Forelimb muscle (tissue), 1 donor: ENCODE results near the gene CCDC60. TPM values are rescaled to one million over a fixed set of nuclear protein-coding genes. Genes with fewer than 3 reads are reported as not detected.

ENCODE experiments used
- DNase-seq: peaks from one replicate; pipeline ENCODE4 v3.0.0-alpha.2; 2013; ENCODE audit warnings: low read depth
- polyA plus RNA-seq: library from polyadenylated mRNA; unstranded; fragments of 120-200 nt; gene quantifications from one replicate; pipeline ENCODE4 v1.2.1, GENCODE V29; 2013; ENCODE audit not compliant: insufficient read length

The CCDC60 gene
- polyA plus RNA-seq, 1 donor: 0.09 TPM

DNA sequence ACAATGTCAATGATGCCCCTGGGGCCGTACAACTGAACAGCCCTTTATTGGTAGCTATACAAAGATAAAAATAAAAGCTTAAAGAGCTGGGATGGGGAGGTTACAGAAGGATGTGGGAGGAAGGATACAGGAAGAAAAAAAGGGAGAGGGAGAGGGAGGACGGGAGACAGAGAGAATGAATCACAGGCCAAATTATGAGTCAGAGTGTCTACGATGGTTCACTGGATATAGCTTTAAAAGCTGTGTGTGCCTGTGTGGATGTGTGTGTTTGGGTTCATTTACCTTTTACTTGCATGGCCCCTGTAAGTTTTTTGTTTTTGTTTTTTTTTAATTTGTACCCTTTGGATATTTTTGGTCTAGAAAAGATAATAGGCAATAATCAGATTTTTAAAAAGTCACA is 111.9 kb downstream of the CCDC60 start:
- no peak for DNase-seq

DNA sequence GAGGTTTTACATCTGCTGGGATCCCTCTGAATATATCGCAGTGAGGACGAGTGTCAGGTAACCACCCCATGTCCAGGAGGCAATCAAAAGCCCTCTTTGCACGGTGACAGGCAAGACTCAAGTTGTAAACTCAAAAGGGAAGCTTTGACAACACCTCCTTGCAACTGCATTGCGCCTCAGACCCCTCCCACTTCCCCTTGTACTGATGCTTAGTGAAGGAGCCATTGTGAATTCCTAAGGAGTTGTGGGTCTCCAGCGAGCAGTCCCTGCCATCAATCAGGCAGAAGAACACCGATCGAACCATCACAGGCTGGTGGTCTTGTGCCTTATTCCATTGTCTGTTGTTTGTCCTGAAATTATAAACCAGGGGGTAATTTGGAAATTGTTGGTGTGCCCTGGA is 112.6 kb downstream of the CCDC60 start:
- no peak for DNase-seq

DNA sequence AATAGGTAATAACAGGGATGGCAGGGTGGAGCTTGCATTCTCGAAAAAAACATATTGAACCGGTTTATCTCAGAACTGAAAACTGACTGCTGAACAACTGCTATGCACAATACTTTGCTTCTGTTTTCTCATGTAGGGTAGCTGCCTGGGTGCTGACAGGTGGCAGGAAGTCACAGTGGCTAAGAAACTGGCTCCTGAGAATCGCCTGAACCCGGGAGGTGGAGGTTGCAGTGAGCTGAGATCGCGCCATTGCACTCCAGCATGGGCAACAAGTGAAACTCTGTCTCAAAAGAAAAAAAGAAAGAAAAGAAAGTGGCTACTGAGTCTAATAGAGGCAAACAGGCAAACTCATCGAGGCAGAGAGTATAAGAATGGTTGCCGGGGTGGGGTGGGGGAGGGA is 113.1 kb downstream of the CCDC60 start:
- no peak for DNase-seq

DNA sequence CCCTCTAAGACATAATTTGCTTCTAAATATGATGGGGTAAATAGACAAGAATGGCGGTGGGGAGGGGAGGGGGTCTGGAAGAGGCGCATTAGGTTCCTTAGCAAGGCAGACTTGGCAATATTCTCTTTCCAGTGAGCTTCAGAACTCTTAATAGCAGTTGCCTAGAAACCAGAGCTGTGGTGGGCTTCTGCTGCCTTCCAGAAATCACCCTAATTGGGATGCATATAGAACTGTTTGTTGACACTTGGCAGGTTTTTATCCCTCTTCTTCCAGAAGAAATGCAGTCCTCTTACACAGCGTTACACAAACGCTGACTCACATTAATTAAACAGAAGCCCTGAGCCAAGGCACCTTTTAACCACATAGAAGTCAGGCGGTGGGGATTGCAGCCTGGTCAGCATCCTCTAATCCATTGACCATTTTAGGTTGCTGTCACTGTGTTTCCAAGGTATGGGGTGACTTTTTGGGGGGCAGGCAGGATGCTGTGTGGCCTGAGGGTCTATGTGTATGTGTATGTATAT is 114.1 kb downstream of the CCDC60 start:
- DNase-seq: no peak

DNA sequence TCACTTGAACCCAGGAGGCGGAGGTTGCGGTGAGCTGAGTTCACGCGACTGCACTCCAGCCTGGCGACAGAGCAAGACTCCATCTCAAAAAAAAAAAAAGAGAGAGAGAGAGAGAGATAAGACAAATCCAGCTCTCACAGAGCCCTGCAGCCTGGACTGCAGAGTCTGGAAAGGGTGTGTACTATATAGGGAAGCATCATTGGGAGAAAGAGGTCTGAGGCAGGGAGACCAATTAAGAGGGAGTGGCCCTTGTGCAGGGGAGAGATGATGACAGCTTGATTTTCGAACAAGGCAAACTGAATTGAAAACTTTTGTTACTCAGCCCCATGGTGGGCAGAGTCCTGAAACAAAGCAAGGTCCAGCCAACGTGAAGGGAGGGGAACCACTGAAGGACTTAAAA is 116.2 kb downstream of the CCDC60 start:
- DNase-seq: no peak

DNA sequence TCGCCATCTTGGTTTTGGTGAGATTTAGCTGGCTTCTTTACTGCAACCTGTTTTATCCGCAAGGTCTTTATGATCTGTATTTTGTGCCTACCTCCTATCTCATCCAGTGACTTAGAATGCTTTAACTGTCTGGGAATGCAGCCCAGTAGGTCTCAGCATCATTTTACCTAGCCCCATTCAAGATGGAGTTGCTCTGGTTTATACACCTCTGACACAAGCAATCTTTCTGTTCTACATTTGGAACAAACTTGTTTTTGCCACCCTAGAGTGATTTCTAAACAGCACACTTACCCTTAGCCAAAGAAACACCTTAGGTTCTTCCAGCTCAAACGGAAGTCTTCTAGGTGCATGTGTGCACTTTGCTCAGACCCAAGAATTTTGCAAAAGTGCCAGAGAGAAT is 122.3 kb downstream of the CCDC60 start:
- DNase-seq: no peak

DNA sequence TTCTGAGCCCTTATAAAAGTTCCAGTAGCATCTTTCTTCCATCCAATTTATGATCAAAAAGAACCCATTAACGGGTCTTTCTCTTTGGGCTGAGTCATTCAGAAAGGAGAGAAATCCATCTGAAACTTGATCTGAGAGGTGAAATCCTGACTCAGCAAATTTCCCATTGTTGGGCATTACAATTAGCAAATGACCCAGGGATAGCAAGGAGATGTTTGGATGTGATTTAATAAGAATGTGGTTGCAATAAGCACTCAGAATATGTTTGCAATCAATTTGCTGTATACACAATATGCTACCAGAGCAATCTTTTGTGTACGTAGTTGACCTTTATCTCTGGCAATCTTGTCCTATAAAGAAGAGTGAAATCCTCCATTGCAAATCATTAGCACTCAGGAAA is 122.7 kb downstream of the CCDC60 start:
- no peak for DNase-seq

DNA sequence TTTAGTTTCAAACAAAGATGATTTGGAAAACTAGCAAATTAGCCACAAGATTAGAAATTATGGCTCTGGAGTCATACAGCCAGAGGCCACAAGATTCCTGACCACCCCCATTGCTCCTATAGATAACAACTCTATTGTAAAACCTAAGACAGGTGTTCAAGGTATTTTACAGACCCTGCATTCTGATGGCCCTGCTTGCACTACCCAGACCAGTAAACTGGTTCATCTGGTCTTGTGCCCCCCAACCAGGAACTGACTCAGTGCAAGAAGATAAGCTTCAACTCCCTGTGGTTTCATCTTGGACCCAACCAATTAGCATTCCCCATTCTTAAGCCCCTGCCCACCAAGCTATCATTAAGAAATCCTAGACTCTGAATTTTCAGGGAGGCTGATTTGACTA is 125.0 kb downstream of the CCDC60 start:
- DNase-seq: no peak

DNA sequence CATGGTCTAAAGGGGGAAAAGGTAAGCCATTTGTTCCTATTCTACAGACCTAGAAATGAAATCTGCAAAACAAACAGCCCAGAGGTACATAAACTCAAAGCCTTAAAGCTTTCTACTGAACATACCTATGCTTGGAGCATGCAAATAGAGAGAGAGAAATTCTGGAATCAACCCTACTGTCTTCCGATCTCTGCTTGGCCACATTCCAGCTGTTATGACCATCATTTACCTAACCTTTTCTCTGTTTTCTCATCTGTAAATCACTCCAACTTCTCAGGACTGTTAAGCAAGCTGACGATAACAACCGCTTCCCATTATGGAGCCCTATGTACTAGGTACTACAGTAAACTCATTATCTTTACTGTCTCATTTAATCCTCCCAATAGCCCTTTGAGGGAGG is 126.3 kb downstream of the CCDC60 start:
- no peak for DNase-seq

DNA sequence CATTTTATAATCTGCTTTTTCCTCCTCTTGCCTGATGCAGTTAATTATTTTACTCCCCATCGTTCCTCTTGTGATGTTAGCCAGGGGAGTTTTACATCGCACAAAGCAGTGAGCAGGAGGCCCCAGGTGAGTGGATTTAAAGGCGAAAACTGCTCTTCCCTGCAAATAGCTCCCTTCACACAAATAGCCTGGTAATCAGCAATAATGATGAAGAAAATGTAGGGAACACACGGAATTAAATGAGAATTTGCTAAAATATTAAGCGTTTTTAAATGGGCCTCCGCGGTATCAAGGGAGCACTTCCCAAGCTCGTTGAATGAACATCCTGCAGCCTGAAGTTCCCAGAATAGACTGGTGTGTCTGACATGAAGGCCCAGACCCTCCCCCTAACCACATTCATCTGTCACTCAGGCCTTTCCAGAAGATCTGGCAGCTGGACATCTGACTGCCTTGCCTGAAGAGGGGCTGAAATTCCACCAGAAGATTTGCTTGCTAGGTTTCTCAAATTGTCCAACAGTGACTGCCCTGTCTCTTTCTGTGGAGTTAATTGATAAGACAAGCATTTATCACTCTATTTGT is 127.2 kb downstream of the CCDC60 start:
- DNase-seq: no peak

DNA sequence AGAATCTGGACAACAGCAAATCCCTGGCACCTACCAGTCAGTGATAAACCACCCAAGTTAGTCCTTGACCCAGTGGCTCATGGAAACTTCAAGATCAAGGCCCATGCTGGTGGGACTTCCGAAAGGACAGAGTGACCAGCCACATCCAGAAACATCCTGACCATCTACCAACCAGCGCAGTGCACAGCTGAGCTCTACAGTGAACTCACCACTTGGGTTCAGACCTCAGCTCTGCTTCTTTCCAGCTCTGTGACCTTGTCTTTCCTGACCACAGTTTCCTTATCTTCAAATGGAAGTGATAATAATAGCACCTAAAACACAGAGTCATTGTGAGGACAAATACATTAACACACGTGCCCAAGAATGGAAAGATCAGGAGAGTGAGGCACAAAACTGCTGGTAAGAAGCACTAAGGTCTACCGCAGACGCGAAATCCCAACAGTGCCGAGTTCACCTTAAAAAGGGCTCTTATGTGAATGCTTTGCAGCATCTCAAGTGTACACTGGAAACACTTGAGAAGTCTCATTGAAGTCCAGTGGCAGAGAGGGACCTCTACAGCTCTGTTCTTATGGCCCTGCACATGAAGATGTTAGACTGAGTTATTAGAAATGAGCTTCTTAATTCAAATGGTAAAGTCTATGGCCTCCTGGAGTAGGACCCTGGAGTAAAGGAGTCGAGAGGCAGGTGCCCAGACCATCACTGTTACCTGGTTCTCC is 128.8 kb downstream of the CCDC60 start:
- DNase-seq: no peak

DNA sequence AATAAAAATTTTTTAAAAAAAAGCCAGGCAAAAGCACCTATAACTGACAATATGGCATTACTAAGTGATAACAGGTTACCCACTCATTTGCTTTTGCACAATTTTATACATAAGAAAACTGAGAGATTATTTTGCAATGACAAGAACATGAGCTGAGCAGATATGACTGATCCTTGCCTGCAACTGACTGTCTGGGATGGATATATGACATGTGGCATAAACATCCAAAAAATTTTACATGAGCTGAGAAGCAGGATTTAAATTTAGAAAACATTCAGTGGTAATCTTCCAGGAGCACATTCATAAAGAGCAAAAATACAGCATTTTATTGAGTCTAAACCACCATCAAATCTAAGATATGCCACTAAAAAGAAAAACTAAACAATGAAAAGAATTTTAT is 133.8 kb downstream of the CCDC60 start:
- DNase-seq: no peak

DNA sequence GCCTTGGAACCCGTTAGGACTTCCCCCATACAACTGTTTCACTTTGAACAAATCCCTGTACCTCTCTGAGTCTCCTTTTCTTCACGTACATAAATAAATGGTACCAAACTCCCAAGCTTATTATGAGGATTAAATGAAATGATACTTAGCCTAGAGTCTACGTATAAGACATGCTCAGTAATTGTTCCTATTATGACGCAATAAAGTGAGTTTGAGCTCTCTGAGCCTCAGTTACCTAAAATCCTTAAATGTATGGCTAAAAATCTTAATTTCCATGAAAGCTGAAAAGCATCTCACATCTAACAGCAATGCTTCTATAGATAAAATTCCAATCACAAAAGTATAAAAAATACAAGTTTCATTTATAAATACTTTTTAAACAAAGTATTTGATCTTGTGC is 141.1 kb downstream of the CCDC60 start:
- no peak for DNase-seq

DNA sequence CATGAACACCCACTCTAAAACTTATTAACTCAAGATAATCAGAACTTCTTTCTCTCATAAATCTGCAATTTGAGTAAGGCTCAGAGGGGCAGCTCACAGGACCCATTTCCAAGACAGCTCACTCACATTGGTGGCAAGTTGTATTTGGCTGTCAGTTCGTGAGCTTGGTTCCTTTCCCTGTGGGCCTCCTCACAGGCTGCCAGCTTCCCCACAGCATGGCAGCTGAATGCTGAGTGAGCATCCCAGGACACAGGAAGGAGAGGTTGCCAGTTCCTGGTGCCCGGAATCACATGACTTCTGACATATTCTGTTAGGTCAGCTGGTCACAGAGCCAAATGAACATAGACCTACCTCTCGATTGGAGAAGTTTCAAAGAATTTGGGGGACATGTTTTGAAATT is 142.4 kb downstream of the CCDC60 start:
- DNase-seq: no peak

DNA sequence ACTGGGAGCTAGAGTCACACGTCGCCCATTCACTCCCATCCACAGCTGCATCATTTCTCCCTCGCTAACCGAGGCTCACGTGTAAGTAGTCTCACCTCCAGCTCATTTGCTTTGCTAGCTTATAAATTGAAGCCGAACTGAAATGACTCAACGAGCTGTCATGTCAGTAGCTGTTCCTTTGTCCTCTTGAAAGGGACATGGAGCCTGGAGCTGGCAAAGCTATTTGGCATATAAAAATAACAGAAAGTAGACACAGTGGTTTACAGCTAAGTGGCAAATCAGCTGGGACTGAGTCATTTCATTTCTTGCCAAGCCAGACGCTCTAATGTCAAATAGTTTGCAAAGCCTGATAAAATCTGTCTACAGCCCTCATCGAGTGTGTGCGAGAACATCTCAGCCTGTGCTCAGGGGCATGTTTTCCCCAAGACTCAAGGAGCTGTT is 144.6 kb downstream of the CCDC60 start:
- DNase-seq: no peak

DNA sequence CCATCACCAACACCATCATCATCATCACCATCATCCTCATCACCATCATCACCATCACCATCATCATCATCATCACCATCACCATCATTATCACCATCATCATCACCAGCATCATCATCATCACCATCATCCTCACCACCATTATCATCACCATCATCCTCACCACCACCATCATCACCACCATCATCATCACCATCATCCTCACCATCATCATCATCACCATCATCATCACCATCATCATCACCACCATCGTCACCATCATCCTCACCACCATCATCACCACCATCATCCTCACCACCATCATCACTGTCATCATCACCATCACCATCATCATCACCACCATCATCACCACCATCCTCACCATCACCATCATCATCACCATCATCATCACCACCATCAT is 146.0 kb downstream of the CCDC60 start:
- DNase-seq: no peak

DNA sequence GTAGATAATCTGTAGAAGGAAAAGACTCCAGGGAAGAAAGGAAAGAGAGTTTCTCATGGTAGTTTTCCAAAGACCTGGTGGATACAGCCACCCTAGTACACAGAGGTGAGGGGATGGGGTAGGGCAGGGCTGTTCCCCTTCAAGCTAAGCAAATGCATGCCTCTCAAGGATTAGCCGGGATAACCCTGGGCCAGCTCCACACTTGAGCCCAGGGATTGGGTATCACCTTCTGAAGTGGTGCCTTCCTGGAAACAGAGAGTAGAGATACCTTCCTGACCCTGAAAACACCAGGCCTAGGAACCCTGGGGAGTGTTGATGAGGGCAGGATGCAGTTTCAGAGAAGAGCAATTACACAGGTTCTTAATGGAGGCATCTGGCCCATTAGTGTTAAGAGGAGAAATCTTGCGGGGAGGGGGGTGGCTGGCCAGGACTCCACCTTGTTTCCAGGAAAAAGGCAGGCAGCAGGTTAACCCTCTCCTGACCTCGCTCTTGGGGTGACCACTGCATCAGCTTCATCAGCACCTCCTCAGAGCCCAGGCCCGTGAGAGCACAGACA is 152.1 kb downstream of the CCDC60 start:
- no peak for DNase-seq

DNA sequence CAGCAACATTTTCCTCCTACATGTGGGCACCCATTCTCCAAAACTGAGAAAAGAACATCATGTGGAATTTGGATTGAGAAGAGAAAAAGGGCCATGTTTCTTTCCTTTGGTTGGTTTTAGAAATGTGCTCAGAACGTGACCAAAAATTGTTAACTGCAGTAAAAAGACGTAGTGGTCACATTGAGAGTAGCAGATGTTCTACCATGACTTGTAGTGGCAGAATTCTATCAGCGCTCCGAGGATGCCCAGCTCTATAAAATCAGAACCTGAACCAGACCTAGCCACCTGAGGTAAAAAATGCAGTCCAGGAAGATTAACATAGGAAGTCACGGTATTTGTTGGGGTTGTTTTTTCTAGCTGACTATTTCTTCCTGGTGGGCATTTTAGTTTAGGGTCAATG is 157.3 kb downstream of the CCDC60 start:
- no peak for DNase-seq

DNA sequence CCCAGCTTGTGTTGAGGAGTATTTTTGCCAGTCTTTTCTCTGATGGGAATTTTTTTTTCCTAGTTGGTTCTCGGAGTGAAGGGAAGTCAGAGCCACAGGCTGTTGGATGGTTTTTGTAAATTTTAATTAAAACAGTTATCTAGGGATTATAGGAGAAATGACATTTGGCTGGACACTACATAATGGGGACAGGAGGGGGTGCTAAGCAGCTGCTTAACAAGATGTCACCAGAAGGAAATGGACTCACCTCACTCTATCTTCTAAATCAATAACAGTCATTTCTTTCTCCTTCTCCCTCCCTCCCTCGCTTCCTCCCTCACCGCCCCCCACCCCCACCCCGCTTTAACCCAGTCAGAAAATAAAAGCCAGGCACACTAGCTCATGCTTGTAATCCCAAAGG is 165.7 kb downstream of the CCDC60 start:
- no peak for DNase-seq

DNA sequence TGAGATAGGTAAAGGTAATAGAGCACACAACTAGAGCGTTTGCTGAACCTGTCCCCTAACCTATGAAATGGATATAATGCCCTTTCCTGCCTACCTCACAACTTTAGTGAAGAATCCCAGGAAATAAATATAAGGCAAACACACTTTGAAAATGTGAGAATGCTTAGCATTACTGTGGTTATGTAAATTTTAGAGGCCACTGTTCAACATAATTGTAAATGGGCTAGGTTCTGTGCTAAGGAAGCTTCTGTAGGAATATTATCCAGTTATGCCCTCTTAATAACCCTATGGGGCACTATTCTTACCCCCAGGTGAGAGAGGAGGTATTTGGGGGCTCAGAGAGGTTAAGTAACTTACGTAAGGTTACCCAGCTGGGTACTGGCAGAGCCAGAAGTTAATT is 166.5 kb downstream of the CCDC60 start:
- DNase-seq: no peak

DNA sequence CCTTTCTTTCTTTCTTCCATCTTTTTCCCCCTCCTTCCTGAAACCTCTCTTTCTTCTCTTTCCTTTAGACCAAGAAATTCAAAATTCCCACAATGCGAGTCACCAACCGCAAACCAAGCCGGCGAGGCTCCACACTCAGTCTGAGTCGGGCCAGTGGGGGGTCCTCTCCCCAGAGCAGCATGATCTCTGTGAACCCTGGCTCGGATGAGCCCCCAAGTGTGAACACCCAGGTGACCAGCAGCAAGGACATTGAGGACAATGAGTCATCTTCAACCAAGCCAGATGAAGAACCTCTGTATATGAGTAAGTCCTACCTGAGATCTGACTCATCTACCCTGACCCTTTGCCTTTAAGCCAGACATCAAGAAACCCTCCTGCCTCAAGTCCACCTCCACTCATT is 170.5 kb downstream of the CCDC60 start:
- no peak for DNase-seq

DNA sequence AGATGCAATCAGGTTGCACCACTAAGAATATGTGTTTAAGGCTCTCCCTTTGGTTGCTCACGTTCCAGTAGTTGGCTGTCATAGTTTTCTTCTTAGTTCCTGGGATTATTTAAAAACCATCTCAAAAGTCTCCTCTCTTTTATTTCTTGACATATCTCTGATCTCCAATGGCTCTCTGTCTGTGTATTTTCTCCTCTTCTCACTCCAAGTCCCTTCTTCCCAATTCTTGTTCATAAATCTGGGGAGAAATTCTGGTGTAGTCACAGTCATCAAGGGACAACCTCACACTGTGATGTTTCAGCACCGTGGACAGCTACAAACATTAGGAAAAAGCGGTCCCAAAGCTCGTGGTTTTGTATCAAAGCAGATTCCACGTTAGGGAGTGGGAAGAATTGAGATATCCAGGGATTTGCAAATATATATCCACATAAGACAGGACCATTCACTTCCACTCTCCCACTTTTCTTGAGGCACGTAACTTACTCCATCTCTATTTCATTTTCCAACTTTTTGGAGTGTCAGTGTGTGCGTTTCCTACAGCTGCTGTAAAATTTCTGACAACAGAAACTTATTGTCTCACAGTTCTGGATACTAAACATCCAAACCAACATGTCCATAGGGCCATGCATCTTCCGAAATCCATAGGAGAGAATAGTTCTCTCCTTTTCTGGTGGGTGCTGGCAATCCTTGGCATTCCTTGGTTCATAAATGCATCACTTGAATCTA is 178.4 kb downstream of the CCDC60 start:
- DNase-seq: no peak

DNA sequence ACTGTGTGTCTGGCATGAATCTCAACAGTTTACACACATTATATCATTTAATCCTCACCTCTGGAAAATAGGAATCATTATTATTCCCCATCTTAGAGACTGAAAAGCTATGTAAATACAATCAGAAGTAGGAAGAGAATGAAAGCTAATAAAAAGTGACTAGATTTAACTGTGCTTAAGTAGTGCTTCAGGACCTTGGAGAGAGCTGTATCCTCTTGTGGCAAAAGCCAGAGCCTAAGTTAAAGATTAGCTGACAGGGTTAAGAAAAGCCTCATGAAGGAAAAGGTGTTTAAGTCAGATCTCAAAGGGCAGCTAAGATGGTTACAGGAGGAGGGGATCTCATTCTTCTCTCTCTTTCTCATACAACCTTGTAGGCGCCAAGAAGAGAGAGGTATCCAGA is 193.7 kb downstream of the CCDC60 start:
- DNase-seq: no peak
